PC-9 (cell line): ENCODE measurements around the gene DLGAP4.

Experiments
- CTCF ChIP-seq: fragments of 200-600 bp; sonication (generic); conservative IDR thresholded peaks from 2 replicates; pipeline ENCODE4 v1.6.1; 2017; ENCODE audit warnings: mixed run types, antibody characterized with exemption, mild to moderate bottlenecking, moderate library complexity
- EZH2 ChIP-seq: fragments of 200-600 bp; sonication (generic); IDR thresholded peaks from 2 replicates; pipeline ENCODE4 v1.8.0; 2017; ENCODE audit warnings: antibody characterized with exemption, low read depth

GRCh38 chr20:36331209-36331608, 25.1 kb downstream of the DLGAP4 start:
- TF ChIP-seq CTCF: no peak
- TF ChIP-seq EZH2: no peak
